ENCODE results near the gene CFAP20DC.

Gene CFAP20DC

GRCh38 chr3:59065240-59065639 is 15.4 kb upstream of the CFAP20DC start:
- Histone ChIP-seq H3K4me1 (ENCODE audit: control insufficient read depth, insufficient read depth, low read length) (no peaks in the 10 kb centered on the region), H3K9me3 (ENCODE audit: control insufficient read depth, insufficient read depth, low read depth, low read length) (no peaks in the 10 kb centered on the region), H3K4me3 (ENCODE audit: low read depth, low read length) (no peak overlapping the region), H3K27ac (ENCODE audit: extremely low read depth, low read depth, low read length) (no peak overlapping the region), H3K36me3 (ENCODE audit: control insufficient read depth in 2 of 2, insufficient read depth in 1 of 2, low read length in 2 of 2) (no peaks in the 10 kb centered on the region)
- CTCF ChIA-PET = no interaction called here
- TF ChIP-seq KLF9 (tag by site-specific recombination; IDR thresholded peaks at IDR 0.05; ENCODE audit: low read depth) (no peak), ZNF560 (tag by site-specific recombination; IDR thresholded peaks at IDR 0.05; ENCODE audit: borderline replicate concordance) (no peak), ZNF580 (tag by site-specific recombination; IDR thresholded peaks at IDR 0.05) (no peak), TCF7L2 (IDR thresholded peaks at IDR 0.05; ENCODE audit: borderline replicate concordance, low read depth, low read length) (no peak), ZNF514 (tag by site-specific recombination; IDR thresholded peaks at IDR 0.05) (no peak), ZNF214 (tag by site-specific recombination; IDR thresholded peaks at IDR 0.05; ENCODE audit: borderline replicate concordance) (no peak), ZNF37A (tag by site-specific recombination; IDR thresholded peaks at IDR 0.05) (no peak), ZNF776 (tag by site-specific recombination; IDR thresholded peaks at IDR 0.05; ENCODE audit: borderline replicate concordance) (no peak), ZNF768 (tag by site-specific recombination; IDR thresholded peaks at IDR 0.05) (no peak), ZXDB (tag by site-specific recombination; IDR thresholded peaks at IDR 0.05) (no peak), ZNF138 (tag by site-specific recombination; IDR thresholded peaks at IDR 0.05; ENCODE audit: borderline replicate concordance) (no peak), ZNF664 (tag by site-specific recombination; IDR thresholded peaks at IDR 0.05) (no peak), GLI2 (tag by site-specific recombination; IDR thresholded peaks at IDR 0.05; ENCODE audit: borderline replicate concordance, low read depth) (no peak), ZNF24 (tag by site-specific recombination; IDR thresholded peaks at IDR 0.05) (no peak), MEIS1 (CRISPR knock-in tag; IDR thresholded peaks at IDR 0.05; ENCODE audit: borderline replicate concordance) (no peak), PATZ1 (tag by site-specific recombination; IDR thresholded peaks at IDR 0.05) (no peak), AEBP2 (tag by site-specific recombination; IDR thresholded peaks at IDR 0.05; ENCODE audit: borderline replicate concordance) (no peak), HOXC10 (CRISPR knock-in tag; IDR thresholded peaks at IDR 0.05) (no peak)
- POLR2A ChIA-PET = no interaction called here

- ChIA-PET CTCF (no interaction called here), POLR2A (no interaction called here)
- H3K9me3 ChIP-seq (ENCODE audit: control insufficient read depth, insufficient read depth, low read depth, low read length) = no peaks in the 10 kb centered on the region
- H3K4me1 ChIP-seq (ENCODE audit: control insufficient read depth, insufficient read depth, low read length) = no peaks in the 10 kb centered on the region
- H3K27ac ChIP-seq (ENCODE audit: extremely low read depth, low read depth, low read length) = no peak overlapping the region
- H3K4me3 ChIP-seq (ENCODE audit: low read depth, low read length) = no peak overlapping the region
- H3K36me3 ChIP-seq (ENCODE audit: control insufficient read depth in 2 of 2, insufficient read depth in 1 of 2, low read length in 2 of 2) = no peaks in the 10 kb centered on the region
- TF ChIP-seq ZBTB44 (tag by site-specific recombination; IDR thresholded peaks at IDR 0.05) (no peak), ZNF585B (tag by site-specific recombination; IDR thresholded peaks at IDR 0.05) (no peak), ZNF223 (tag by site-specific recombination; IDR thresholded peaks at IDR 0.05) (no peak), ZSCAN5A (tag by site-specific recombination; IDR thresholded peaks at IDR 0.05) (no peak), ELK4 (IDR thresholded peaks at IDR 0.05; ENCODE audit: borderline replicate concordance, low read depth, low read length) (no peak), ZNF146 (tag by site-specific recombination; IDR thresholded peaks at IDR 0.05) (no peak), ZNF670 (tag by site-specific recombination; IDR thresholded peaks at IDR 0.05; ENCODE audit: low read depth) (no peak), ZBTB6 (tag by site-specific recombination; IDR thresholded peaks at IDR 0.05) (no peak), ZFHX2 (tag by site-specific recombination; conservative IDR thresholded peaks at IDR 0.05) (no peak)
Observed at GRCh38 chr3:59064728-59065127, 14.9 kb upstream of the CFAP20DC start.

Measured in HEK293 (cell line).